GM21619 (cell line): ENCODE data around the gene CASP4.

Source experiments
- ATAC-seq: cut with Tn5 transposase; IDR thresholded peaks from one replicate; pipeline ENCODE4 v1.9.1; 2021; ENCODE audit not compliant: unreplicated experiment

Gene CASP4

DNA sequence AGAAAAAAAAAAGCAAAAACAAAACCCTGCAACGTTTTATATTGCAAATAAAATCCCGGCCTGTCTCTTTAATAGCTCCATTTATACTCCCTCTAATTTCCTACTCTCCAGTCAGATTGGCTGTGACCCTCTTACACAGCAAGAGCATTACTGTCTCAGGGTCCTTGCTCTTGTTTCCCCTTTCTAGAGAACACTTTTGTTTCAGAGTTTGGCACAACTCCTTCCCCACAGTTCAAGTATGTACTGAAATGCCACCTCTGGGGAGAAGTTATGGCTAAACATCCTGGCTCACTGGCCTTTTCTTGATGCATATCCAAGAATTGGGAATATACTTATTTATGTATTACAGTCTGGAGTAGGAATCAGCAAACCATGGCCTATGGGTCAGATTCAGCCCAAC is 72.7 kb downstream of the CASP4 start:
- no peak for ATAC-seq

DNA sequence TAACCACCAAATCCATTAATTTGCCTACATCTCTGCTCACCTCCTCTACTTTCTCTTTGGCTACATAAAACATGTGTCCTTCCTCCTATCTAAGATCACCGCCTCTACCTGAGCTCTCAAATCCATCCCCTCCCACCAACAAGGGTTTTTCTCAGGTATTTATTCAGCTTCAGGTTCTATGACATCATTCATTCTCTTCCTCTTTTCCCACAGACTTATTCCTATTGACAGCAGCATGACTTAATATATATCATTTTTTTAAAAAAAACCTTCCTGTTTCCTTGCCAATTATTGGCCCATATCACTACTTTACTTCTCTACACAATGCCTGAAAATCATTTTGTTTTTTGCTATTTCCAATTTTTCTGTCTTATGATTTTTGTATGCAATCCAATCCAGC is 74.5 kb downstream of the CASP4 start:
- no peak for ATAC-seq
